Sigmoid colon (tissue), 3 donors: ENCODE results near the gene STRADA.

Source experiments
- CTCF ChIP-seq, 4 experiments: fragments of 450-650 bp in 3 of 4; fragments of 200-600 bp in 1 of 4; IDR thresholded peaks; one replicate each; pipeline ENCODE4 v1.5.1; 2016 to 2019; ENCODE audit warnings: antibody characterized with exemption in 4 of 4, mild to moderate bottlenecking in 3 of 4, moderate library complexity in 2 of 4
- POLR2A ChIP-seq, 2 donors: fragments of 450-650 bp; IDR thresholded peaks; one replicate each; pipeline ENCODE4 v1.6.1; 2016; ENCODE audit warnings: antibody characterized with exemption in 2 of 2, mild to moderate bottlenecking in 2 of 2, moderate library complexity in 2 of 2

- TF ChIP-seq CTCF (IDR thresholded peaks at IDR 0.05): no peak
- no peak for TF ChIP-seq POLR2A (IDR thresholded peaks at IDR 0.05)
Measured at GRCh38 chr17:63695889-63696288, 45.7 kb downstream of the STRADA start.
